OCI-LY3 (cell line): Measurements from ENCODE around the gene NOVA2.
A peak's percentile ranks its signal among the peaks of the same experiment; 100 is the strongest.

Experiments
- H2AFZ ChIP-seq: fragments of 200-600, 300-600 bp; shearing (Covaris generic); 2 replicates; pipeline ENCODE4 v1.6.0; 2014; ENCODE audit warnings: antibody characterized with exemption, low read depth, low read length
- H3K27ac ChIP-seq: fragments of 200-600, 300-600 bp; sonication (generic); 2 replicates; pipeline ENCODE4 v1.5.1; 2014; ENCODE audit warnings: mild to moderate bottlenecking, low read length, moderate library complexity, mixed read lengths
- H3K27me3 ChIP-seq: fragments of 200-600, 300-600 bp; sonication (generic); 2 replicates; pipeline ENCODE4 v1.6.1; 2014; ENCODE audit warnings: low read depth, low read length, mixed read lengths
- H3K36me3 ChIP-seq: fragments of 200-600, 300-600 bp; sonication (generic); replicated peaks from 2 replicates; pipeline ENCODE3; 2014; ENCODE audit warnings: low read depth, low read length, mixed read lengths
- H3K4me1 ChIP-seq: fragments of 300-600, 200-600 bp; sonication (generic); 2 replicates; pipeline ENCODE4 v1.6.1; 2014; ENCODE audit warnings: low read length, mixed read lengths
- H3K4me2 ChIP-seq: fragments of 200-600, 300-600 bp; sonication (generic); 2 replicates; pipeline ENCODE4 v1.6.1; 2014; ENCODE audit warnings: low read length, mixed read lengths
- H3K4me3 ChIP-seq: fragments of 300-600, 200-600 bp; sonication (generic); 2 replicates; pipeline ENCODE4 v1.5.1; 2014; ENCODE audit warnings: antibody characterized with exemption, mild to moderate bottlenecking, low read length, moderate library complexity
- H3K79me2 ChIP-seq: fragments of 300-600, 200-600 bp; shearing (Covaris generic); 2 replicates; pipeline ENCODE4 v1.6.1; 2014; ENCODE audit warnings: mild to moderate bottlenecking, low read length, mixed read lengths
- H3K9ac ChIP-seq: fragments of 300-600, 200-600 bp; shearing (Covaris generic); 2 replicates; pipeline ENCODE4 v1.6.0; 2014; ENCODE audit warnings: mild to moderate bottlenecking, low read length, moderate library complexity
- H3K9me3 ChIP-seq: fragments of 200-600, 300-600 bp; shearing (Covaris generic); 2 replicates; pipeline ENCODE4 v1.6.1; 2014; ENCODE audit warnings: low read length, mixed read lengths; ENCODE audit not compliant: insufficient read depth
- H4K20me1 ChIP-seq: fragments of 200-600, 300-600 bp; sonication (generic); 2 replicates; pipeline ENCODE4 v1.6.1; 2016; ENCODE audit warnings: low read length, mixed read lengths; ENCODE audit not compliant: insufficient read depth
- CTCF ChIP-seq: fragments of 200-600, 300-600 bp; sonication (generic); IDR thresholded peaks from 2 replicates; pipeline ENCODE4 v1.5.1; 2014; ENCODE audit warnings: antibody characterized with exemption, low read length, low read depth
- EZH2phosphoT487 ChIP-seq: fragments of 200-600 bp; shearing (Covaris generic); IDR thresholded peaks from 2 replicates; pipeline ENCODE4 v1.6.1; 2018; ENCODE audit warnings: antibody characterized with exemption, mixed run types, low read depth

NOVA2 gene

GRCh38 chr19:45895519-45895972 is 78.1 kb downstream of the NOVA2 start:
- H2AFZ ChIP-seq, result no peak overlapping the region
- H3K27me3 ChIP-seq, result no peaks in the 10 kb centered on the region
- no peaks in the 10 kb centered on the region for H4K20me1 ChIP-seq
- no peak overlapping the region for H3K4me3 ChIP-seq
- H3K9ac ChIP-seq, result no peak overlapping the region
- TF ChIP-seq EZH2phosphoT487, result no peak
- TF ChIP-seq CTCF, result no peak
- H3K4me1 ChIP-seq, result peaks cover 19% of the 10 kb centered on the region
- no peaks in the 10 kb centered on the region for H3K9me3 ChIP-seq
- H3K36me3 ChIP-seq, result peaks cover 31% of the 10 kb centered on the region
- 0 out of 2 replicates have a peak, but pooled peaks cover 3% of the 10 kb centered on the region for H3K79me2 ChIP-seq
- H3K27ac ChIP-seq, result no peak overlapping the region
- H3K4me2 ChIP-seq, result no peak overlapping the region

- Histone ChIP-seq H3K79me2 (no peaks in the 10 kb centered on the region), H4K20me1 (no peaks in the 10 kb centered on the region), H3K4me2 (no peak overlapping the region), H3K36me3 (peaks cover 5% of the 10 kb centered on the region), H3K27me3 (no peaks in the 10 kb centered on the region), H3K4me1 (peaks cover 13% of the 10 kb centered on the region), H3K9ac (no peak overlapping the region), H3K4me3 (no peak overlapping the region), H3K27ac (no peak overlapping the region), H3K9me3 (no peaks in the 10 kb centered on the region), H2AFZ (no peak overlapping the region)
- TF ChIP-seq CTCF (no peak), EZH2phosphoT487 (no peak)
Measured at GRCh38 chr19:45890877-45891276, 82.8 kb downstream of the NOVA2 start.

- Histone ChIP-seq H3K27ac (no peak overlapping the region), H3K9me3 (no peaks in the 10 kb centered on the region), H3K4me1 (peaks cover 19% of the 10 kb centered on the region), H3K27me3 (no peaks in the 10 kb centered on the region), H3K4me2 (no peak overlapping the region), H3K79me2 (peaks cover 13% of the 10 kb centered on the region), H2AFZ (no peak overlapping the region), H3K4me3 (no peak overlapping the region), H4K20me1 (no peaks in the 10 kb centered on the region), H3K36me3 (peaks cover 11% of the 10 kb centered on the region), H3K9ac (no peak overlapping the region)
- TF ChIP-seq CTCF, result no peak
- no peak for TF ChIP-seq EZH2phosphoT487
Measured at GRCh38 chr19:45889210-45889885, 84.3 kb downstream of the NOVA2 start.

- H3K27ac ChIP-seq, result peak overlapping the region; percentile 79
- H3K79me2 ChIP-seq, result peaks cover 21% of the 10 kb centered on the region
- TF ChIP-seq CTCF, result no peak
- no peak for TF ChIP-seq EZH2phosphoT487
- H3K27me3 ChIP-seq, result no peaks in the 10 kb centered on the region
- H3K4me1 ChIP-seq, result peaks cover 20% of the 10 kb centered on the region
- H3K9me3 ChIP-seq, result no peaks in the 10 kb centered on the region
- H3K4me3 ChIP-seq, result peak overlapping the region; percentile 83
- no peaks in the 10 kb centered on the region for H4K20me1 ChIP-seq
- H3K36me3 ChIP-seq, result peaks cover 13% of the 10 kb centered on the region
- H2AFZ ChIP-seq, result no peak overlapping the region; the same call in 1 of the 2 replicates
- H3K9ac ChIP-seq, result peak overlapping the region; percentile 85
- peak overlapping the region; percentile 83 for H3K4me2 ChIP-seq
Measured at GRCh38 chr19:45887200-45887710, 86.4 kb downstream of the NOVA2 start.
